GM23248 (cell line): ENCODE measurements around the gene CDKN2AIP. TPM values are rescaled to one million over a fixed set of nuclear protein-coding genes. Genes with fewer than 3 reads are reported as not detected.

Experiments
- DNase-seq: peaks from one replicate; pipeline ENCODE4 v3.0.0-alpha.2; 2015
- H2AFZ ChIP-seq: fragments of 200-600 bp; sonication (generic); 2 replicates; pipeline ENCODE4 v1.6.1; 2016; ENCODE audit warnings: antibody characterized with exemption
- H3F3A ChIP-seq: fragments of 200-600 bp; sonication (generic); 2 replicates; pipeline ENCODE4 v1.6.1; 2016; ENCODE audit warnings: mild to moderate bottlenecking, antibody characterized with exemption, mixed run types; ENCODE audit not compliant: insufficient read depth
- H3K27ac ChIP-seq: fragments of 200-600 bp; sonication (generic); 2 replicates; pipeline ENCODE4 v1.5.1; 2016; ENCODE audit warnings: mild to moderate bottlenecking
- H3K27me3 ChIP-seq: fragments of 200-600 bp; sonication (generic); replicated peaks from 2 replicates; pipeline ENCODE4 v1.6.1; 2016; ENCODE audit warnings: mild to moderate bottlenecking; ENCODE audit not compliant: insufficient read depth
- H3K36me3 ChIP-seq: fragments of 200-600 bp; sonication (generic); 2 replicates; pipeline ENCODE4 v1.6.1; 2016; ENCODE audit warnings: low read depth, mild to moderate bottlenecking
- H3K4me1 ChIP-seq: fragments of 200-600 bp; sonication (generic); 2 replicates; pipeline ENCODE4 v1.6.1; 2016; ENCODE audit warnings: mild to moderate bottlenecking; ENCODE audit not compliant: insufficient read depth
- H3K4me2 ChIP-seq: fragments of 200-600 bp; sonication (generic); one replicate; pipeline ENCODE4 v1.6.1; 2016; ENCODE audit warnings: mild to moderate bottlenecking; ENCODE audit not compliant: unreplicated experiment
- H3K4me3 ChIP-seq: fragments of 200-600 bp; sonication (generic); 2 replicates; pipeline ENCODE4 v1.5.1; 2016; ENCODE audit warnings: mild to moderate bottlenecking
- H3K79me2 ChIP-seq: fragments of 200-600 bp; sonication (generic); 2 replicates; pipeline ENCODE4 v1.6.1; 2016; ENCODE audit warnings: mild to moderate bottlenecking; ENCODE audit not compliant: insufficient read depth
- H3K9ac ChIP-seq: fragments of 200-600 bp; sonication (generic); 2 replicates; pipeline ENCODE4 v1.6.1; 2016; ENCODE audit warnings: mild to moderate bottlenecking
- H3K9me2 ChIP-seq: fragments of 200-600 bp; sonication (generic); 2 replicates; pipeline ENCODE4 v1.6.1; 2016; ENCODE audit warnings: mixed run types, mild to moderate bottlenecking, moderate library complexity; ENCODE audit not compliant: insufficient read depth
- H3K9me3 ChIP-seq: fragments of 200-600 bp; sonication (generic); one replicate; pipeline ENCODE4 v1.6.1; 2017; ENCODE audit warnings: low read depth
- H4K20me1 ChIP-seq: fragments of 200-600 bp; sonication (generic); 2 replicates; pipeline ENCODE4 v1.6.0; 2016; ENCODE audit not compliant: insufficient read depth
- EZH2 ChIP-seq: fragments of 200-600 bp; sonication (generic); IDR thresholded peaks from 2 replicates; pipeline ENCODE4 v1.6.1; 2018; ENCODE audit warnings: antibody characterized with exemption, mild to moderate bottlenecking; ENCODE audit not compliant: insufficient read depth, poor library complexity, severe bottlenecking
- EZH2phosphoT487 ChIP-seq: fragments of 200-600 bp; sonication (generic); IDR thresholded peaks from 2 replicates; pipeline ENCODE4 v1.6.1; 2018; ENCODE audit warnings: antibody characterized with exemption, moderate library complexity, mild to moderate bottlenecking, low read depth; ENCODE audit not compliant: insufficient read depth
- WGBS, 2 experiments: methylation state at CpG; one replicate each; pipeline ENCODE4 v1.1.6; 2015 to 2017; ENCODE audit warnings: low lambda C conversion rate in 2 of 2, low coverage in 1 of 2; ENCODE audit errors: missing lambda C conversion rate in 2 of 2; 5-methylcytosine and 5-hydroxymethylcytosine counted together
- in situ Hi-C: fragments of 300-500 bp; cut with MboI; formaldehyde crosslinking; loops from 2 replicates; pipeline ENCODE4 v1.15.0; 2020
- polyA plus RNA-seq: library from polyadenylated mRNA; unstranded; fragments of >200 nt; fragmentation: Nextera tagmentation; extraction: Ambion mirVana; gene quantifications from 2 replicates; pipeline ENCODE4 v1.2.1, GENCODE V29; 2016
- total RNA-seq: library from RNA; depleted of rRNA; stranded (reverse); fragments of >200 nt; shearing (Covaris generic); gene quantifications from 2 replicates; pipeline ENCODE4 v1.2.3, GENCODE V29; 2014

Gene CDKN2AIP
- total and polyA plus RNA-seq, 2 experiments from 2014 or later, result 14.6 to 18.7 TPM

GRCh38 chr4:183468210-183469095 lies 24.0 kb downstream of the CDKN2AIP start:
- H3F3A ChIP-seq, result peaks cover 19% of the 10 kb centered on the region; the same call in 1 of the 2 replicates
- DNase-seq, result peak; percentile 71
- no peaks in the 10 kb centered on the region for H3K36me3 ChIP-seq
- TF ChIP-seq EZH2, result no peak
- 38 to 40% methylated on average over 7 of the region's 7 CpGs for WGBS, 2 experiments
- H3K4me2 ChIP-seq, result peak overlapping the region; percentile 13
- no peaks in the 10 kb centered on the region for H3K9me2 ChIP-seq
- no peaks in the 10 kb centered on the region for H3K9me3 ChIP-seq
- in situ Hi-C loops, result no loop called here
- no peak overlapping the region for H2AFZ ChIP-seq
- H3K27me3 ChIP-seq, result no peaks in the 10 kb centered on the region
- no peaks in the 10 kb centered on the region for H3K79me2 ChIP-seq
- H3K27ac ChIP-seq, result peak overlapping the region; percentile 10; the same call in 1 of the 2 replicates
- H4K20me1 ChIP-seq, result no peaks in the 10 kb centered on the region
- no peak overlapping the region for H3K9ac ChIP-seq
- peaks cover 10% of the 10 kb centered on the region for H3K4me1 ChIP-seq
- no peak overlapping the region for H3K4me3 ChIP-seq

GRCh38 chr4:183469285-183469684 lies 24.8 kb downstream of the CDKN2AIP start:
- Histone ChIP-seq H3K4me2 (no peak overlapping the region), H3K27ac (no peak overlapping the region), H3F3A (peaks cover 19% of the 10 kb centered on the region; the same call in 1 of the 2 replicates), H3K4me1 (peaks cover 10% of the 10 kb centered on the region), H3K9me3 (no peaks in the 10 kb centered on the region), H2AFZ (no peak overlapping the region), H3K79me2 (no peaks in the 10 kb centered on the region), H3K27me3 (no peaks in the 10 kb centered on the region), H3K4me3 (no peak overlapping the region), H4K20me1 (no peaks in the 10 kb centered on the region), H3K9me2 (no peaks in the 10 kb centered on the region), H3K9ac (no peak overlapping the region), H3K36me3 (no peaks in the 10 kb centered on the region)
- WGBS, 2 experiments, result 93 to 95% methylated on average over 1 of the region's 1 CpG
- TF ChIP-seq EZH2phosphoT487 (no peak), EZH2 (no peak)
- DNase-seq, result no peak
- in situ Hi-C loops, result no loop called here

GRCh38 chr4:183469936-183470335 lies 25.5 kb downstream of the CDKN2AIP start:
- Histone ChIP-seq H2AFZ (no peak overlapping the region), H3K27me3 (no peaks in the 10 kb centered on the region), H3K9me2 (no peaks in the 10 kb centered on the region), H3K79me2 (no peaks in the 10 kb centered on the region), H3K9ac (no peak overlapping the region), H3K4me1 (peaks cover 10% of the 10 kb centered on the region), H3K4me2 (no peak overlapping the region), H3K36me3 (no peaks in the 10 kb centered on the region), H3K27ac (no peak overlapping the region), H3K9me3 (no peaks in the 10 kb centered on the region), H3K4me3 (no peak overlapping the region), H3F3A (peaks cover 19% of the 10 kb centered on the region; the same call in 1 of the 2 replicates), H4K20me1 (no peaks in the 10 kb centered on the region)
- TF ChIP-seq EZH2, result no peak
- TF ChIP-seq EZH2phosphoT487, result no peak
- in situ Hi-C loops, result loop anchor here (5.0 kb wide), 1 partner anchor 132 kb away; no protein-coding TSS in a partner anchor
- WGBS, 2 experiments, result 74 to 75% methylated on average over 2 of the region's 2 CpGs
- DNase-seq, result peak; percentile 39

GRCh38 chr4:183470821-183471220 lies 26.4 kb downstream of the CDKN2AIP start:
- no peak for TF ChIP-seq EZH2phosphoT487
- no peak for TF ChIP-seq EZH2
- Histone ChIP-seq H3K4me2 (no peak overlapping the region), H3K9me3 (no peaks in the 10 kb centered on the region), H3K4me1 (peaks cover 10% of the 10 kb centered on the region), H3F3A (peaks cover 19% of the 10 kb centered on the region; the same call in 1 of the 2 replicates), H3K9ac (no peak overlapping the region), H3K9me2 (no peaks in the 10 kb centered on the region), H3K27ac (no peak overlapping the region), H3K36me3 (no peaks in the 10 kb centered on the region), H4K20me1 (no peaks in the 10 kb centered on the region), H3K4me3 (no peak overlapping the region), H3K27me3 (no peaks in the 10 kb centered on the region), H2AFZ (no peak overlapping the region), H3K79me2 (no peaks in the 10 kb centered on the region)
- DNase-seq, result no peak
- in situ Hi-C loops, result loop anchor here (5.0 kb wide), 1 partner anchor 131 kb away; no protein-coding TSS in a partner anchor
- whole genome bisulfite sequencing, 2 experiments, result 52 to 54% methylated on average over 4 of the region's 4 CpGs
